ENCODE data around the gene LIPK.
"Not testable (repeated sequence)": the region's sequence is repeated elsewhere in the genome, so short reads cannot be mapped to it uniquely, and the experiment has no call there.

Gene LIPK, protein sequence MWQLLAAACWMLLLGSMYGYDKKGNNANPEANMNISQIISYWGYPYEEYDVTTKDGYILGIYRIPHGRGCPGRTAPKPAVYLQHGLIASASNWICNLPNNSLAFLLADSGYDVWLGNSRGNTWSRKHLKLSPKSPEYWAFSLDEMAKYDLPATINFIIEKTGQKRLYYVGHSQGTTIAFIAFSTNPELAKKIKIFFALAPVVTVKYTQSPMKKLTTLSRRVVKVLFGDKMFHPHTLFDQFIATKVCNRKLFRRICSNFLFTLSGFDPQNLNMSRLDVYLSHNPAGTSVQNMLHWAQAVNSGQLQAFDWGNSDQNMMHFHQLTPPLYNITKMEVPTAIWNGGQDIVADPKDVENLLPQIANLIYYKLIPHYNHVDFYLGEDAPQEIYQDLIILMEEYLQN

GRCh38 chr10:88705958-88706357, at the start of gene LIPK:
TSS of gene LIPK (plus strand) at chr10:88706249. CDS start at chr10:88724544, 18,295 bp downstream.
- DNase-seq (ENCODE audit: low read depth) = no peak

GRCh38 chr10:88657901-88658300, 48.1 kb upstream of the LIPK start:
- no peak for DNase-seq (ENCODE audit: low read depth)

DNA sequence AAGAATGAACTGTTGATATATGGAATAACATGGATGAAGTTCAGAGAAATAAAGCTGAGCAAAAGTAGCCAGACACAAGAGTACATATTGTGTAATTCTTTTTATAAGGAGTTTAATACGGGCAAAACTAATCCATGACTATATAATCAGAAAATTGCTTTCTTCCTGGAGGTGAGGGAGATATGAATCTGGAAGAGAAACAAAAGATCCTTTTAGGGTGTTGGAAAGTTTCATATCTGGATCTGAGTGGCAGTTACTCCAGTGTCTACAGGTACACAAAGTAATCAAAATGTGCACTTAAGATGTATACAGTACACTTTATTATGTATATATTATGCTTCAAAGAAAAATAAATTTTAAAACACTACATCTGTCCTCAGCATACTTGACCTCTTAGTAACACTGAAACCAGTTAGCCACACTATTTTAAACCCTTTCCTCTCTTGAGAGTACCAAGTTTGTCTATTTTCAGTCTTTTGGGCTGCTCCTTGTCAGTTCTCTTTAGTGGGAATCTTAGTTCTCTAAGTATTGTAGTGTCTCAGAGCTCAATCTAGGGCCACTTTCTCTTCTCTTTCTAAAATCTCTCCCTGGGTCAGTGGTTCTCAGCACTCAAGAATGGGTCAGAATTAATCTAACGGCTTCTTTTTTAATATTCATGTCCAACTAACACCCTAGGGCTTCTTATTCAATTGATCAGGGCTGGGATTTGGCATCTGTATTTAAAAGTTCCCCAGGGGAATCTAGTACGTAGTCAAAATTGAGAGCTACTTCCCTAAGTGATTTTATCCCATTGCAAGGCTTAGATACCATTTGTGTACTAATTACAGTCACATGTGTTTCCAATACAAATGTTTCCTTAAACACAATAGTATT, 46.1 kb upstream of the LIPK start:
- DNase-seq (ENCODE audit: low read depth) = no peak

DNA sequence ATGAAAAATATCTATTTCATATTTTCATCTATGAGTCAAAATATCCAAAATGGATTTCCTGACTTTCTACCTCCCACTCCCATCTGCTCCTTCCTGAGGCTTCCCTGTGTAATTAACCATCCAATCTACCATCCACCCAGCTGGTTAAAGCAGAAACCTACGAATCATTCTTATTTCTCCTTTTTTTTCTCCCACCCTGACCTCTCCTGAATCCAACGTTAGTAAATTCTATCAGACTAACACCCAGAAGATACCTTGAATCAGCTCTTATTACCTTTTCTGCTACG, 45.5 kb upstream of the LIPK start:
- no peak for DNase-seq (ENCODE audit: low read depth)

DNA sequence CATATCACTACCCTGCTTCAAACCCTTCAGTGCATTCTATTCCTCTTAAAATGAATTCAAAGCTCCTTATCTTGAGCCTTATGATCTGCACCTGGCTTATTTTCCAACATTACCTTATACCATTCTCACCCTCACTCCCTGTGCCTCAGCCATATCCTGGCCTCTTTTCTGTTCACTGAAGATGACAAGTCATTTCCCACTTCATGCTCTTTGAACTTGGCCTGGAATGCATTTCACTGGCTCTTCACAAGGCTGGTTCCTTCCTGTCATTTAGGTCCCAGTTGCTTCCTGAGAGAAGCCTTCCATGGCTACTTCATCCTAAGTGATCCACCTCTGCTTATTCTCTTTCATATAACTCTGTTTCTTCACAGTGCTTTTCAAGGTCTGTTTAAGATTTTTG, 45.0 kb upstream of the LIPK start:
- no peak for DNase-seq (ENCODE audit: low read depth)

- no peak for DNase-seq (ENCODE audit: low read depth)
Measured at GRCh38 chr10:88661577-88661976, 44.5 kb upstream of the LIPK start.

GRCh38 chr10:88663153-88663552, 42.9 kb upstream of the LIPK start:
- not testable (repeated sequence) for DNase-seq (ENCODE audit: low read depth)

GRCh38 chr10:88664142-88664541, 41.9 kb upstream of the LIPK start, which contains the start of gene LIPF:
TSS of gene LIPF (plus strand) at chr10:88664442. CDS start at chr10:88667298, 2,856 bp downstream.
- DNase-seq (ENCODE audit: low read depth) = no peak

DNA sequence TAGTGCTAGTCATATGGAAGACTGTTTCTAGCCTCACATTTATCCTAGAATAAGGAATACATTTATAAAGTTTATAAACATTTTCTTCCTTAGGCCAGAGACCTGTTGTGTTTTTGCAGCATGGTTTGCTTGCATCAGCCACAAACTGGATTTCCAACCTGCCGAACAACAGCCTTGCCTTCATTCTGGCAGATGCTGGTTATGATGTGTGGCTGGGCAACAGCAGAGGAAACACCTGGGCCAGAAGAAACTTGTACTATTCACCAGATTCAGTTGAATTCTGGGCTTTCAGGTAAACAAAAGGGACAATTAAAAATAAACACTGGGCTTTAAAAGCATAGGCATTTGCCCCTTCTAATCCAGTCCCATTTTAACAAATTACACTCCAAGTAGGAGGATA, 37.6 kb upstream of the LIPK start:
- no peak for DNase-seq (ENCODE audit: low read depth)

DNA sequence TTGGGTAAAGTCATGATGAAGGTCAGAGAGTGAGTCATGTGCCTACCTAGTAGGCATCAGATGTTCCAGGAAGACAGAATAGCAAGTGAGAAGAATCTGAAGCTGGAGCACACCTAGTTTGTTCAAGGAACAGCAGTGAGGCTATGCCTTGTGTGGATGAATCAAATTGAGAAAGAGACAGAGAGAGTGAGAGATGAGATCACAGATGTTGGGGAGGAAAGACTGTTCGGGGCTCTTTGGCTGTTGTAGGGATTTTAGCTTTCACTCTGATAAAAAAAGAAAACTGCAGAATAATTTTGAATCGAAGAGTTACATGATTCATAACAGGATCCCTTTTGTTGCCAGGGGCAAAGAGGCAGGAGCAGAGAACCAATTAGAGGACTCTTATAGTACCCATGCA, 35.6 kb upstream of the LIPK start:
- no peak for DNase-seq (ENCODE audit: low read depth)

- no peak for DNase-seq (ENCODE audit: low read depth)
Measured at GRCh38 chr10:88672041-88672440, 34.0 kb upstream of the LIPK start.

- DNase-seq (ENCODE audit: low read depth) = no peak
Measured at GRCh38 chr10:88676283-88677060, 29.6 kb upstream of the LIPK start.

GRCh38 chr10:88680958-88681357, 25.1 kb upstream of the LIPK start:
- DNase-seq (ENCODE audit: low read depth) = no peak

- no peak for DNase-seq (ENCODE audit: low read depth)
Measured at GRCh38 chr10:88682491-88682890, 23.6 kb upstream of the LIPK start.

- DNase-seq (ENCODE audit: low read depth) = peak; percentile 23
Measured at GRCh38 chr10:88687853-88688467, 18.1 kb upstream of the LIPK start.

- DNase-seq (ENCODE audit: low read depth) = no peak
Measured at GRCh38 chr10:88689366-88689765, 16.7 kb upstream of the LIPK start.

- peak; percentile 1 for DNase-seq (ENCODE audit: low read depth)
Measured at GRCh38 chr10:88693392-88694020, 12.5 kb upstream of the LIPK start.

GRCh38 chr10:88702848-88703597, 3.0 kb upstream of the LIPK start:
- DNase-seq (ENCODE audit: low read depth) = no peak

GRCh38 chr10:88707429-88708155, 1.5 kb downstream of the LIPK start:
- peak; percentile 24 for DNase-seq (ENCODE audit: low read depth)

GRCh38 chr10:88709361-88709760, 3.3 kb downstream of the LIPK start:
- not testable (repeated sequence) for DNase-seq (ENCODE audit: low read depth)
